Upper lobe of right lung (tissue), 1 donor: ENCODE data around the gene DNAJC15. TPM values are rescaled to one million over a fixed set of nuclear protein-coding genes. Genes with fewer than 3 reads are reported as not detected.

Source experiments
- ATAC-seq: fragments of 200-7000 bp; cut with Tn5 transposase; one replicate; pipeline ENCODE4 v1.9.1; 2020; ENCODE audit warnings: mild to moderate bottlenecking, moderate library complexity
- DNase-seq: peaks from one replicate; pipeline ENCODE4 v3.0.0-alpha.2; 2020
- H3K27ac ChIP-seq: fragments of 200-600 bp; one replicate; pipeline ENCODE4 v1.8.0; 2022
- H3K27me3 ChIP-seq: fragments of 200-600 bp; one replicate; pipeline ENCODE4 v1.8.0; 2022; ENCODE audit warnings: mild to moderate bottlenecking
- H3K36me3 ChIP-seq: fragments of 200-600 bp; one replicate; pipeline ENCODE4 v1.8.0; 2022
- H3K4me1 ChIP-seq: fragments of 200-600 bp; one replicate; pipeline ENCODE4 v1.8.0; 2022
- H3K4me3 ChIP-seq: fragments of 200-600 bp; one replicate; pipeline ENCODE4 v1.8.0; 2022; ENCODE audit warnings: mild to moderate bottlenecking
- H3K9me3 ChIP-seq: fragments of 200-600 bp; one replicate; pipeline ENCODE4 v1.8.0; 2022
- CTCF ChIP-seq: fragments of 200-600 bp; IDR thresholded peaks from one replicate; pipeline ENCODE4 v1.8.0; 2022; ENCODE audit warnings: antibody characterized with exemption
- intact Hi-C: fragments of 100-400 bp; cut with DNase I; formaldehyde crosslinking; loops from one replicate; pipeline ENCODE4 v1.11.0; 2022
- total RNA-seq: library from RNA; stranded (reverse); fragmentation: NEBNext Ultra II Directional; extraction: Animal tissue kit (Norgen Biotek cat#: 25700); gene quantifications from one replicate; pipeline ENCODE4 v1.2.1, GENCODE V29; 2021
- donor health status: DM: no; HTN: yes; CAD: no; lungs with severe emphysema.

Gene DNAJC15
- total RNA-seq, 1 donor from 2014 or later: 15.1 TPM

- Histone ChIP-seq H3K4me1 (no peaks in the 10 kb centered on the region), H3K36me3 (no peaks in the 10 kb centered on the region), H3K27ac (no peak overlapping the region), H3K4me3 (no peak overlapping the region), H3K9me3 (no peaks in the 10 kb centered on the region), H3K27me3 (no peaks in the 10 kb centered on the region)
- intact Hi-C loops: no loop called here
- no peak for TF ChIP-seq CTCF
- ATAC-seq: no peak
- no peak for DNase-seq
These were observed 7.2 kb upstream of the DNAJC15 start for GRCh38 chr13:43016226-43016625.

GRCh38 chr13:43019811-43020210 lies 3.6 kb upstream of the DNAJC15 start:
- intact Hi-C loops: no loop called here
- Histone ChIP-seq H3K4me3 (no peak overlapping the region), H3K9me3 (no peaks in the 10 kb centered on the region), H3K27me3 (no peaks in the 10 kb centered on the region), H3K27ac (no peak overlapping the region), H3K4me1 (peaks cover 6% of the 10 kb centered on the region), H3K36me3 (no peaks in the 10 kb centered on the region)
- no peak for TF ChIP-seq CTCF
- ATAC-seq (no peak), DNase-seq (no peak)

GRCh38 chr13:43020794-43021193 lies 2.6 kb upstream of the DNAJC15 start:
- ATAC-seq (no peak), DNase-seq (no peak)

GRCh38 chr13:43021926-43022670 lies 1.3 kb upstream of the DNAJC15 start:
- Histone ChIP-seq H3K4me3 (no peak overlapping the region), H3K9me3 (no peaks in the 10 kb centered on the region), H3K27ac (no peak overlapping the region), H3K27me3 (no peaks in the 10 kb centered on the region), H3K4me1 (peaks cover 24% of the 10 kb centered on the region), H3K36me3 (no peaks in the 10 kb centered on the region)
- no peak for ATAC-seq
- TF ChIP-seq CTCF: no peak
- intact Hi-C loops: no loop called here
- DNase-seq: no peak

More at GRCh38 chr13:43020794-43021193, 2.6 kb upstream of the DNAJC15 start:
- H3K4me1 ChIP-seq: peaks cover 15% of the 10 kb centered on the region
- H3K27me3 ChIP-seq: no peaks in the 10 kb centered on the region
- H3K9me3 ChIP-seq: no peaks in the 10 kb centered on the region
- no peaks in the 10 kb centered on the region for H3K36me3 ChIP-seq
- TF ChIP-seq CTCF: no peak
- intact Hi-C loops: no loop called here
- no peak overlapping the region for H3K27ac ChIP-seq
- H3K4me3 ChIP-seq: no peak overlapping the region

GRCh38 chr13:43022934-43023288 lies 475 bp upstream of the DNAJC15 start:
- no peaks in the 10 kb centered on the region for H3K9me3 ChIP-seq
- intact Hi-C loops: no loop called here
- peaks cover 24% of the 10 kb centered on the region for H3K4me1 ChIP-seq
- peaks cover 2% of the 10 kb centered on the region for H3K36me3 ChIP-seq
- DNase-seq (no peak), ATAC-seq (no peak)
- H3K4me3 ChIP-seq: peak overlapping the region; percentile 81
- TF ChIP-seq CTCF: no peak
- H3K27ac ChIP-seq: peak overlapping the region; percentile 92
- H3K27me3 ChIP-seq: no peaks in the 10 kb centered on the region

GRCh38 chr13:43026262-43026661 lies 2.9 kb downstream of the DNAJC15 start:
- no peaks in the 10 kb centered on the region for H3K9me3 ChIP-seq
- H3K4me3 ChIP-seq: no peak overlapping the region
- H3K4me1 ChIP-seq: peaks cover 24% of the 10 kb centered on the region
- H3K27ac ChIP-seq: no peak overlapping the region
- ATAC-seq (no peak), DNase-seq (no peak)
- peaks cover 8% of the 10 kb centered on the region for H3K36me3 ChIP-seq
- intact Hi-C loops: no loop called here
- TF ChIP-seq CTCF: no peak
- H3K27me3 ChIP-seq: no peaks in the 10 kb centered on the region
